GM19372 (cell line): ENCODE measurements around the gene DEPP1.

Source experiments
- ATAC-seq: cut with Tn5 transposase; IDR thresholded peaks from one replicate; pipeline ENCODE4 v1.9.1; 2021; ENCODE audit warnings: mild to moderate bottlenecking, low read depth, moderate library complexity; ENCODE audit not compliant: unreplicated experiment

Gene DEPP1

GRCh38 chr10:44935201-44935965 lies 43.2 kb downstream of the DEPP1 start:
- ATAC-seq: no peak

- ATAC-seq: no peak
Observed at GRCh38 chr10:44934416-44935200, 44.0 kb downstream of the DEPP1 start.

GRCh38 chr10:44933451-44934321 lies 44.9 kb downstream of the DEPP1 start:
- ATAC-seq: no peak

- peak; percentile 99 for ATAC-seq
Observed at GRCh38 chr10:44932517-44933450, 45.8 kb downstream of the DEPP1 start.

GRCh38 chr10:44931621-44932516 lies 46.7 kb downstream of the DEPP1 start:
- ATAC-seq: no peak

GRCh38 chr10:44930904-44931620 lies 47.5 kb downstream of the DEPP1 start:
- no peak for ATAC-seq

GRCh38 chr10:44929356-44930255 lies 49.0 kb downstream of the DEPP1 start:
- no peak for ATAC-seq

- no peak for ATAC-seq
Observed at GRCh38 chr10:44928462-44928861, 50.1 kb downstream of the DEPP1 start.

GRCh38 chr10:44927352-44927751 lies 51.3 kb downstream of the DEPP1 start:
- no peak for ATAC-seq

- ATAC-seq: no peak
Observed at GRCh38 chr10:44926751-44927351, 51.8 kb downstream of the DEPP1 start.
